Measurements from ENCODE around the gene PLVAP. TPM values are rescaled to one million over a fixed set of nuclear protein-coding genes. Genes with fewer than 3 reads are reported as not detected.

The PLVAP gene
- total RNA-seq, 1 donor from 2014 or later, result 74.9 TPM

DNA sequence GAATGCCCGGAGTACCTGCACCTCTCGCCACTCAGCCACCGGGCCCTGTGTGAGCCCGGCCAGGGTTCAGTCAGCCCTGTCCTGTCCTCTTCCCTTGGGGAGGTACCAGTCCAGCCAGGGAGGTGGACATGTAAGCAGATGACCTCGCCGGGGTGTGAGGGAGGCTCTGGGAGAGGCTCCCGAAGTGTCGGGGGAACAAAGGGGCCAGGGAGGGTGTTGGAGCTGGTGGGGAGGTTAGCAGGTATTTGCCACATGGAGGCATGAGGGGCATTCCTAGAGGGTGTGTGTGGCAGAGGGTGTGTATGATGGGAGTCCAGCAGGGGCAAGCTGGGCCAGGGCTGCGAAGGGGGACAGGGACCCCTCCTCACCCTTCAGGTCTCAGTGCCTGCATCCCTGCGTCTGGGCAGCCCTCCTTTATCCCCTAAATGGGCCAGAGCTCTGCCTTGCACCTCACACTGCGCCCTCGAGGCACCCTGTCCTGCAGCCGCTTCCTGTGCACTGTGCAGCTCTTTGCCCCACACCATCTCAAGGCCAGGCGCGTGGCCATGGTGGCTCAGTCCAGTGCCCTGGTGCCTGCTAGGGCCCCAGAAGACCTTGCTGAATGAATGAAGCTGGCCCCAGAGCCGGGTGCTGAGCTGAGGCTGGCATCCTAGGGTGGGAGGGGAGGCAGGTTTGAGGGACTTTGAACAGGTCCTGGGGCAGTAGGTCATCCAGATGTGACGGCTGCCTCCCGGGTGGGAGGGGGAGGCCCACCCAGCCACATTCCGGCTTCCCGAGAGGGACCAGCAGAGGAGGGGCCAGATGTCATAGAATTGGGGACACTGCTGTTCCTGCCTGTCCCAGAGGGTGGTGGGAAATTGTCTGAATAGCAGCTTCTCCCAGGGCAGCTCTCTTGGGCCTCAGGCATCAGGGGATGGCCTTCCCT lies 64.7 kb downstream of the PLVAP start:
- Histone ChIP-seq H3K9me3 (no peaks in the 10 kb centered on the region), H3K27me3 (no peaks in the 10 kb centered on the region), H3K27ac (no peak overlapping the region), H3K4me1 (peaks cover 40% of the 10 kb centered on the region), H3K4me3 (no peak overlapping the region), H3K36me3 (peaks cover 0 to 33% of the 10 kb centered on the region in 2 donors)
- TF ChIP-seq POLR2AphosphoS5 (IDR thresholded peaks at IDR 0.05; ENCODE audit: insufficient read depth in 1 of 2, low read depth in 1 of 2) (no peak), POLR2A (IDR thresholded peaks at IDR 0.05) (no peak)
- TF ChIP-seq, protein P1, sequence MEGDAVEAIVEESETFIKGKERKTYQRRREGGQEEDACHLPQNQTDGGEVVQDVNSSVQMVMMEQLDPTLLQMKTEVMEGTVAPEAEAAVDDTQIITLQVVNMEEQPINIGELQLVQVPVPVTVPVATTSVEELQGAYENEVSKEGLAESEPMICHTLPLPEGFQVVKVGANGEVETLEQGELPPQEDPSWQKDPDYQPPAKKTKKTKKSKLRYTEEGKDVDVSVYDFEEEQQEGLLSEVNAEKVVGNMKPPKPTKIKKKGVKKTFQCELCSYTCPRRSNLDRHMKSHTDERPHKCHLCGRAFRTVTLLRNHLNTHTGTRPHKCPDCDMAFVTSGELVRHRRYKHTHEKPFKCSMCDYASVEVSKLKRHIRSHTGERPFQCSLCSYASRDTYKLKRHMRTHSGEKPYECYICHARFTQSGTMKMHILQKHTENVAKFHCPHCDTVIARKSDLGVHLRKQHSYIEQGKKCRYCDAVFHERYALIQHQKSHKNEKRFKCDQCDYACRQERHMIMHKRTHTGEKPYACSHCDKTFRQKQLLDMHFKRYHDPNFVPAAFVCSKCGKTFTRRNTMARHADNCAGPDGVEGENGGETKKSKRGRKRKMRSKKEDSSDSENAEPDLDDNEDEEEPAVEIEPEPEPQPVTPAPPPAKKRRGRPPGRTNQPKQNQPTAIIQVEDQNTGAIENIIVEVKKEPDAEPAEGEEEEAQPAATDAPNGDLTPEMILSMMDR (IDR thresholded peaks at IDR 0.05), result no peak
- DNase-seq (ENCODE audit: extremely low spot score in 2 of 2), result no peak
- intact Hi-C loops (cut with DNase I), result no loop called here

GRCh38 chr19:17311455-17312188 lies 65.5 kb downstream of the PLVAP start:
- H3K27me3 ChIP-seq, result no peaks in the 10 kb centered on the region
- DNase-seq (ENCODE audit: extremely low spot score in 2 of 2), result no peak
- peaks cover 0 to 29% of the 10 kb centered on the region in 2 donors for H3K36me3 ChIP-seq
- no peak overlapping the region for H3K27ac ChIP-seq
- no peak overlapping the region for H3K4me3 ChIP-seq
- intact Hi-C loops (cut with DNase I), result no loop called here
- no peaks in the 10 kb centered on the region for H3K9me3 ChIP-seq
- H3K4me1 ChIP-seq, result peaks cover 45% of the 10 kb centered on the region
- no peak for TF ChIP-seq POLR2AphosphoS5 (IDR thresholded peaks at IDR 0.05; ENCODE audit: insufficient read depth in 1 of 2, low read depth in 1 of 2)
- TF ChIP-seq, protein P1 (IDR thresholded peaks at IDR 0.05), result no peak
- TF ChIP-seq POLR2A (IDR thresholded peaks at IDR 0.05), result no peak

DNA sequence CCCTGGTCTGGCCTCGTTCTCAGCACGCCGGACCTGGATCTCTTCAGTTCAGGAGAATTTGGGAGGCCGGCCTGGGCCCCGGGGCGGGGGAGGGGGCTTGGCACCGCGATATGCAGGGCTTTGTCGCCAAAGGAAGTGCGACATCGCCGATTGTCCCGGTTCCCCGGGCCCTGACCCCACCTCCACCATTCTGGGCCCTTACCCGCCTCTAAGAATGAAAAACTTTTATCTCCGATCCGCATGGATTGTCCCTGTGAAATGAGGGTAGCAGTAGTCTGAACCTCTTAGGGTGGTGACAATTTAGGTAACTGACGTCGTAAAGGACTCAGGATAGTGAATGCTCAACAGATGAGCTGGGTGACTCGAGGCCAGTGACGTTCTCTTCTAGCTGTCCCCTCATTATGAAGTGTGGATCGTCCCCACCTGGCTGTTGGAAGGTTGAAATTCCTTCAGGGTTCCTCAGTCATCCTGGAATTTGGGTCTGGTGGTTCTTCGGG lies 67.1 kb downstream of the PLVAP start:
- Histone ChIP-seq H3K9me3 (no peaks in the 10 kb centered on the region), H3K4me1 (peaks cover 54% of the 10 kb centered on the region), H3K36me3 (peaks cover 0 to 17% of the 10 kb centered on the region in 2 donors), H3K27me3 (no peaks in the 10 kb centered on the region), H3K27ac (peak overlapping the region; percentile 74), H3K4me3 (peak overlapping the region; percentile 86 to 88)
- intact Hi-C loops (cut with DNase I), result no loop called here
- DNase-seq (ENCODE audit: extremely low spot score in 2 of 2), result no peak
- TF ChIP-seq POLR2AphosphoS5 (IDR thresholded peaks at IDR 0.05; ENCODE audit: insufficient read depth in 1 of 2, low read depth in 1 of 2) (no peak), POLR2A (IDR thresholded peaks at IDR 0.05) (no peak)
- TF ChIP-seq, protein P1 (IDR thresholded peaks at IDR 0.05), result no peak

- no peaks in the 10 kb centered on the region for H3K9me3 ChIP-seq
- peak within 1 kb of the TSS; percentile 86 to 88 for H3K4me3 ChIP-seq
- peaks cover 61% of the 10 kb centered on the region for H3K4me1 ChIP-seq
- peak within 1 kb of the TSS; percentile 74 for H3K27ac ChIP-seq
- DNase-seq (ENCODE audit: extremely low spot score in 2 of 2), result peak; percentile 98 to 99
- no peaks in the 10 kb centered on the region for H3K27me3 ChIP-seq
- peaks cover 0 to 12% of the 10 kb centered on the region in 2 donors for H3K36me3 ChIP-seq
- intact Hi-C loops (cut with DNase I), result no loop called here
- TF ChIP-seq, protein P1 (IDR thresholded peaks at IDR 0.05), result no peak
- peak in 1 of 2 donors; percentile 17 for TF ChIP-seq POLR2A (IDR thresholded peaks at IDR 0.05)
- peak; percentile 80 to 98 for TF ChIP-seq POLR2AphosphoS5 (IDR thresholded peaks at IDR 0.05; ENCODE audit: insufficient read depth in 1 of 2, low read depth in 1 of 2)
Measured at GRCh38 chr19:17309198-17309964, 67.8 kb downstream of the PLVAP start, which contains the start of gene DDA1. TSS of gene DDA1 (plus strand) at chr19:17309563. CDS start at chr19:17309655, 92 bp downstream.

Measured in vagina (tissue), 2 donors.